Measurements from ENCODE around the gene WNT6.

The WNT6 gene

GRCh38 chr2:218857371-218858137 is 2.1 kb upstream of the WNT6 start:
- DNase-seq (ENCODE audit: low spot score), result no peak

DNA sequence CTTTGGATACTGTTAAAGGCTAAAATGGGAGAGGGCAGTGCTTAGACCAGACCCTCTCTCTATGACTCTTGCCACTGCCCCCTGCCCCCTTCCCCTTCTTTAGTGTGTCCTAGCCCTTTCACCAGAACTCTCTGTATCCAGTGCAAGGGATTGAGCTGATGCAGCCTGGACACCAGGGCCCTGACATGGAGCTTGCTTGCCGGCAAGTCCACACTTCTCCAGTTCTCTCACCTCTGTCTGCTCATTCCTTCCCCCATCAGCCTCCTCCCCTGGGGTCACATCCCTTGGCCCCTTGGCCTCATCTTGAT is 1.5 kb upstream of the WNT6 start:
- DNase-seq (ENCODE audit: low spot score), result no peak

DNA sequence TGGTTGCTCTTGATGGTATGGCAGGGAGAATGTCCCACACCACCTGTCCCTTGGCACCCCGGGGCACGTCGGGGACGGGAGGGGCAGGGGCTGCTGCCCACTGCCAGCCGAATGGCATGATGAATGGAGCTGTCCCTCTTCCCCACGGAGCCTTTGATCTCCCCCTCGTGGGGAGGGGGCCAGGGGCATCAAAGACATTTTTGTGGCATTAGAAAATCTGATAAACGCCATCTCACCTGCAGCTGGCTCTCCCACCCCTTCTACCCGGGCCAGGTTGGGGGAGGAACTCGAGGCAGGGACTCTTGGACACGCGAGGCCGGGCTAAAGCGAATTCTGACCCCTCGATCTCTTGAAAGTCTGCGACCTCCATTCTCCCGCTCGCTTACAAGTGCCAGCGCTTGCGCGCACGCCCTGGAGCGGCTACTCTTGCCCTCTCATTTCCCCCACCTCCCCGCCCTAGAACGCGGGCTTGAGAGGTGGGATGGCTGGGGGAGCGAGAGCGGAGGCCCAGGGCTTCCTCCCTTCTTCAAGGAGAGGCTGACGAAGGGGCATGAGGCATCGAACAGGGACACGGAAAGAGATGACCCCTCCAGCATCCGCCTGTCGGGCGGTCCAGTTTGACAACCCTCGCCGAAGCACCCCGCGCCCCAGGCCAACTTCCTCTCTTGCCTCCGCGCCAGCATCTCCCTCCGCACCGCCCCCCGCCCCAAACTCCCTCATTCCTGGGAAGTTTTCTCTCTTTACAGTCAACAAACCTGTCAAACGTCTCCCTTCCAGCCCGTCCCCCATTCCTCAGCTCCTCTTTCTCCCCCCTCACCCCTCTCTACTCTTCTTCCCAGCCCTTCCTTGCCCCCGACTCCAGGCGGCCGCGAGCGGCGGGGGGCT is 692 bp upstream of the WNT6 start:
- no peak for DNase-seq (ENCODE audit: low spot score)

GRCh38 chr2:218859988-218860831 is 605 bp downstream of the WNT6 start:
- DNase-seq (ENCODE audit: low spot score), result no peak

DNA sequence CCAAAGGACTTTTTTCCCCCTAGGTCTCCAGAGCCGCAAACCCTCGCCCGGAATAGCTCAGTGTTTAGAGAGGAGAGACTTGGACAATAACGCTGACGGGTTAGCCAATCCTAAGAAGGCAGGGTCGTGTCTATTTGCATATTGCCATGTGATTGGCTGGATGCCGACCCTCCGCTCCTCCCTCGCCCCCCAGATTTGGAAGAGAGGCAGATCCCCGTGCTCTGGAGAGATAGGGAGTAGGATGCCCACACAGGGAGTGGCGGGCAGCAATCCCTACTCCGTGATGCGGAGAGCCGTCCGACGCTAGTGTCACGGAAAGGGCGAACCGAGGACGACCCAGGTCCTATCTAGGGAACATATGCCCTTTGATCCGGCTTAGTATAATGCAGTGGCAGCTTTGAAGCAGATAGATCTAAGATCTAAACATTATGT is 1.4 kb downstream of the WNT6 start:
- DNase-seq (ENCODE audit: low spot score), result peak; percentile 24

DNA sequence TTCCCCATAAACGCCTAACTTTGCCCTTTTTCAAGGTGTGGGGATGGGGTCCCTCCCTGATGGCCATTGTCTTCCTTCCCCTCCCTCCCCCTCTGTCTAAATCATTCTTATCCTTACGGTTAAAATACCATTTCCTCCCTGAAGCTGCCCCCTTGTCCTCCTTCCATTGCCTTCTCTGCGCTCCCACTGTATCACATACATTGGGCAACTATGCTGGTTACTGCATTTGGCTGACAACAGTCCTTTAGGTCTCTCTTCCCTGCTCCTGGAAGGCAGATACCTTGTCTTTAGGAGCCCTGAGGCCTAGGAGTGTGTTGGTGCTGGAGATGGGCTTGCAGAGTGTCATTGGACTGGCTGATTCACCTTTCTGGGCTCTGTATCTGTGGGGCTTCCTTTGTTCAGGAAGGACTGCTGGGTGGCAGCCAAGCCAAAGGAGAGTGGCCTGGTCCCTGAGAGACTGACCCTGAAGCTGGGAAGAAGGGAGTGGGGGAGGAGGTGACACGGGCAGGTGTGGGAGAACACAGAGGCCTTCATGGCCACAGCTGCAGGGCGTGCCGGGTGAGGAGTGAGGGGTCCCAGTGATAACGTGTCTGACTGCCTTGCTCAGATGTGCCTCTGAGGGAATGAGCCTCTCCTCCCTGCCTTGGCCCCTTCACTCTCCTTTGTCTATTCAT is 2.2 kb downstream of the WNT6 start:
- no peak for DNase-seq (ENCODE audit: low spot score)

DNA sequence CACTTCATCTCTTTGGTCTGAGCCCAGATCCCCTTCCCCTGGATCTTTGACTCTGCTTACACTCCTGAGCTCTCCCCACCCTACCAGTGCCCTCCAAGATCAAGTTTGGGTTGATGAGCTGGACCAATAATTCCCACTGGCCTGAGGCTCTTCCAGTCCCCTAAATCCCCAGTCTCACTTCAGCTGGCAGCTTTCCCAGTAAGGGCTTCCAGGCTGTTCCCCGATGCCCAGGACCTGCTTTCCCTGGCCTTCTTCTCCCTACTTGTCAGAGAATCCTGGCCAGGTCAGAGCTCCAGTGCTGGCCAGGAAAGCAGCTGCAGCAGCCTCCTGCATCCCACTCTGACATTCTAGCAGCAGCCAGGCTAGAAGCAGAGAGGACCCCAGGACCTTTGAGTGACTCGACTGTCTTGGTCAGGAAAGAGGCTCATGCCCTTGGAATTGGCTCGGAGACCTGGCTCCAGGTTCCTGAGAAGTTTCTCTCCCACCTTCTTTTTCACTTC is 3.5 kb downstream of the WNT6 start:
- no peak for DNase-seq (ENCODE audit: low spot score)

- DNase-seq (ENCODE audit: low spot score), result no peak
Measured at GRCh38 chr2:218865396-218865795, 5.8 kb downstream of the WNT6 start.

DNA sequence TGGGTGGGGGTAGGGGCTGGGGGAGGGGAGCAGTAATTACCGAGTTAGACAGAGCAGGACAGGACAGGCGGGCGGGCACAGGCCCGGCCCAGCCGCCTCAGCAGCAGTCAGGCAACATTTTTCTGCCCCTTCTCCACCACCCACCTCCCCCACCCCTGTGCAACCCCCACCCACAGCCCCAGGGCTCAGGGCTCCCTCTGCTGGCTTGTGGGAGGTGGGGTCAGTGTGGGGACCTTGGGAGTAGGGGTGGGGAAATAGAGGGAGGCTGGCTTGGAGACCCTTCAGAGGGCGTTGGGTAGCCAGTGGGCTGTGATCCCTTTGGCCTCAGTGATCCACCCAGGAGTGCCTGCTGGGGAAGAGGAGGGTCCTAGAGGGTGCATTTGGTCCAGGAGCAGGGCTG is 6.4 kb downstream of the WNT6 start:
- DNase-seq (ENCODE audit: low spot score), result no peak

- no peak for DNase-seq (ENCODE audit: low spot score)
Measured at GRCh38 chr2:218867900-218868299, 8.3 kb downstream of the WNT6 start.

DNA sequence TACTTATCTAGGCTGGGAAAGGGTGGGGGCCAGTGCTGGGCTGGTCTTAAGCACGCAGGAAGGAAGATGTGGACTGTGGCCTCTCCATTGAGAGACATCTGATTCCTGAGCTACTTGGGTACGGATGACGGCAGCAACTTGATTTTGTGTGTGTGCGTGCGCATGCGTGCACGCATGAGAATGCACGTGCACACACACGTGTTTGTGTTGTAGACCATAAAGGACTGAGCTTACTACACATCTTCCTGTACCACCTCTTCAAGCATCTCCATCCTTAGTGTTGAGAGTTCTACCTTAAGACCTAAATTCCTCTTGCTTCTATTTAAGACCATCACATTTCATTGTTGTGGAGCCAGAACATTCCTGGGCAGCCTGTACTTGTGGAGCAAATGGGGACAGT is 9.5 kb downstream of the WNT6 start:
- DNase-seq (ENCODE audit: low spot score), result no peak

- DNase-seq (ENCODE audit: low spot score), result no peak
Measured at GRCh38 chr2:218870984-218871344, 11.4 kb downstream of the WNT6 start.

DNA sequence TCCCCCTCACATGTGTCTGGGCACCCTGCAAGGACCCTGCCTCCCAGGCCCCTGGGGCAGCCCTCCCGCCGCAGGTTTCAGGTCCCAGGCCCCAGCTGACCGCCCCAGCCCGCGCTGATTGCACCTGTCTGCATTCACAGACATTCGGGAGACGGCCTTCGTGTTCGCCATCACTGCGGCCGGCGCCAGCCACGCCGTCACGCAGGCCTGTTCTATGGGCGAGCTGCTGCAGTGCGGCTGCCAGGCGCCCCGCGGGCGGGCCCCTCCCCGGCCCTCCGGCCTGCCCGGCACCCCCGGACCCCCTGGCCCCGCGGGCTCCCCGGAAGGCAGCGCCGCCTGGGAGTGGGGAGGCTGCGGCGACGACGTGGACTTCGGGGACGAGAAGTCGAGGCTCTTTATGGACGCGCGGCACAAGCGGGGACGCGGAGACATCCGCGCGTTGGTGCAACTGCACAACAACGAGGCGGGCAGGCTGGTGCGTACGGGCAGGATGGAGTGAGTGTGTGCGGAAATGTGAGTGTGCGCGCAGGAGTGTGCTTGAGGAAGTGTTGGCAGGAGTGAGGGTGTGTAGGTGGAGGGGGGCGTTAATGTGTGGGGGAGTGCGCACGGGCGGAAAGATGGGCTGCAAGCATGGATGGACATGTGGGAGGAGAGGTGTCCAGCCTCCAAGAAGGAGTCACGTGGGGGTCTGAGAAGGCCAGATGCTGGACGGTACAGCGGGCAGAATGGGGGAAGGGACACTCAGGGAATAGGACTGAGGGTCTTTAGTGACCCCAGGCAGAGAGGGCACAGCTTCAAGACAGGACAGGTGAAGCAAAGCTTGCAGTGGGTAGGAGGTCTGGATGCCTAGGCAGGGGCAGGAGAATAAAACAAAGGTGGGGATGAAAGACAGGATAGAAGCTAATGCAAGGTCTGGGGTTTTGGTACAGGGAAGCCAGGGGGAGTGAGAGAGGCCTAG is 12.0 kb downstream of the WNT6 start:
- no peak for DNase-seq (ENCODE audit: low spot score)

DNA sequence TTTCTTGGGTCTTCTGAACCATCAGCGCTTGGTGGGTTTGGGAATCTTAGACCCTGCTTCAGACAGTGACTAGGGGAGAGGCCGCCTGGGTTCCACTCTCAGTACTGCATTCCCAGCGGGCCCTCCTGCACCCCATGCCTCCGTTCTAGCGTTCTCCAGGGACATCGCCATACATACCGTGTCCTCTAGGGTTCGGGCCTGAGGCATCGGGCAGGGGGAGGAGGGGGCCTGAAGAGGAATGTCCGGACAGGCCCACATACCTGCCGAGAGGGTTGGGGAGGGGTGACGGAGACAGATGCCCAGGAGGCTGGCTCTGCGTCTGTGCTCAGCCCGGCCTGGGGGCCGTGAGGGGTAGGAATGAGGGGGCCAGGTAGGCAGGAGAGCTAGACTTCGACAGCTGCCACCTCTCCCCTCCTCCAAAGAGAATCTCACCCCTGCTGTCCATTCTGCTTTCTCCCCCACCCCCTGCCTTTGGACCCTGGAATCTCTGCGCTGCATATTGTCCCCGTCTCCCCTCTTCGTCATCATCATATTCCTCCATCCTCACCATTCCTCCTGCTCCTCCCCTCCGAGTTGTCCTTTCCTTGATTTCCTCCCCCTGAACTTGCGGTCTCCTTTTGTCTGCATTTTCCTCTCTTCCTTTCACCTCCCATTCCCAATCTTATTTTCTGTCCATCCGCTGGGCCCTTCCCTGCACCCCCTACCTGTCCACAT is 13.2 kb downstream of the WNT6 start:
- DNase-seq (ENCODE audit: low spot score), result no peak

DNA sequence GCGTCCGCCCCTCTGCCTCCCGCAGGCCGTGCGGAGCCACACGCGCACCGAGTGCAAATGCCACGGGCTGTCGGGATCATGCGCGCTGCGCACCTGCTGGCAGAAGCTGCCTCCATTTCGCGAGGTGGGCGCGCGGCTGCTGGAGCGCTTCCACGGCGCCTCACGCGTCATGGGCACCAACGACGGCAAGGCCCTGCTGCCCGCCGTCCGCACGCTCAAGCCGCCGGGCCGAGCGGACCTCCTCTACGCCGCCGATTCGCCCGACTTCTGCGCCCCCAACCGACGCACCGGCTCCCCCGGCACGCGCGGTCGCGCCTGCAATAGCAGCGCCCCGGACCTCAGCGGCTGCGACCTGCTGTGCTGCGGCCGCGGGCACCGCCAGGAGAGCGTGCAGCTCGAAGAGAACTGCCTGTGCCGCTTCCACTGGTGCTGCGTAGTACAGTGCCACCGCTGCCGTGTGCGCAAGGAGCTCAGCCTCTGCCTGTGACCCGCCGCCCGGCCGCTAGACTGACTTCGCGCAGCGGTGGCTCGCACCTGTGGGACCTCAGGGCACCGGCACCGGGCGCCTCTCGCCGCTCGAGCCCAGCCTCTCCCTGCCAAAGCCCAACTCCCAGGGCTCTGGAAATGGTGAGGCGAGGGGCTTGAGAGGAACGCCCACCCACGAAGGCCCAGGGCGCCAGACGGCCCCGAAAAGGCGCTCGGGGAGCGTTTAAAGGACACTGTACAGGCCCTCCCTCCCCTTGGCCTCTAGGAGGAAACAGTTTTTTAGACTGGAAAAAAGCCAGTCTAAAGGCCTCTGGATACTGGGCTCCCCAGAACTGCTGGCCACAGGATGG is 14.0 kb downstream of the WNT6 start:
- DNase-seq (ENCODE audit: low spot score), result no peak

DNA sequence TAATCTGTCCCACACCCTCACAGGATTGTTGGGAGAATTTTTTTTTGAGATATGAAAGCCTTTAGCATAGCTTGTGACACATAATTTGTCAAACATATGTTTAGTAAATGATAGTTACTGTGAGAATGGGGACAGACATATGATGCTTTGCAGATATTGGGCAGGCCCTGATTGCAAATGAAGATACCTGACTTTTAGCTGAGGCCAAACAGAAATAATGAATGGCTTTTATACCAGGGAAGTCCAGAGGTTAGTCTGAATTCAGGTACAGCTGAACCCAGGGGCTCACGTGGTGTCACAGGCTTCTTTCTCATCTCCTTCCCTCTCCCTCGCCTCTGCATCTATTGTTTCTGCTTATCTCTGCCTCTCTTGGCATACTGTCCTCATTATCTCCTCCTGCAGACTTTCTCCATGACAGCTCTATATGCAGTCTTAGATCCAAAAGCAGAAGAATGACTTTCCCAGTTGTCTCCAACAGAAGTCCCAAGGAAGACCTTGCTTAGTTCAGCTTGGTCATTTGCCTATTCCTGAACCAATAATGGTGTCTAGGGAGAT is 16.2 kb downstream of the WNT6 start:
- DNase-seq (ENCODE audit: low spot score), result no peak

DNA sequence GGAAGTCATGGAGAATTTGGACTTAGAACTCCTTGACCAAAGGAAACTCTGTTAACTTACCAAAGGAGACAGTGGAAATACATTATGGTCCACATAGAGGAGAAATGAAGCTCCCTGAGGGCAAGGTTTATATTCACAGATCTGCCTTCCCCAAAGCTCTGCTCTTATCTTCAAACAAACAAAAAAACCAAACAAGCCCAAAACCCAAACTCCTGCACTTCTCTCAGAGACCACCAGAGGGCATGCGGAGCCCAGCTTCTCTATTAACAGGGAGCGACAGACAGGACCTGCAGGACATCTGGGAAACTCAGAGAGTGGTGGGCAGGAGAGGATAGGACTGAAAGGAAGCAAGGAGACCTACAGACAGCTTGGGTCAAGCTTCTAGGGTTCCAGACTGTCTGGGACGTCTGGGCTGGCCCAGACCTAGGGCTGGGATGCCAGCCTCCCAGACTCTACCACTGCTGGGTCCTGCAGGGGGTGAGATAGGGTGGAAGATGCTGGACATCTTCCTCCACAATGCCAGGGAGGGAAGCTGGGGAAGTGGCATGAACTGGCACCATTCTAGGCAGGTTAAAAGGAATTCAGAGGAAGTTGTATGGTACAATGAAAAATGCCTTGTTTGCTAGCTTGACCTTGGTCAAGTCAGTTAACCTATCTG is 17.1 kb downstream of the WNT6 start:
- peak; percentile 75 for DNase-seq (ENCODE audit: low spot score)

GRCh38 chr2:218877331-218877730 is 17.7 kb downstream of the WNT6 start:
- DNase-seq (ENCODE audit: low spot score), result no peak
